ENCODE measurements around the gene PKN2. TPM values are rescaled to one million over a fixed set of nuclear protein-coding genes. Genes with fewer than 3 reads are reported as not detected.
A peak's percentile ranks its signal among the peaks of the same experiment; 100 is the strongest.

PKN2 gene
- total RNA-seq, 2 experiments from 2014 or later = 18.0 to 18.1 TPM

DNA sequence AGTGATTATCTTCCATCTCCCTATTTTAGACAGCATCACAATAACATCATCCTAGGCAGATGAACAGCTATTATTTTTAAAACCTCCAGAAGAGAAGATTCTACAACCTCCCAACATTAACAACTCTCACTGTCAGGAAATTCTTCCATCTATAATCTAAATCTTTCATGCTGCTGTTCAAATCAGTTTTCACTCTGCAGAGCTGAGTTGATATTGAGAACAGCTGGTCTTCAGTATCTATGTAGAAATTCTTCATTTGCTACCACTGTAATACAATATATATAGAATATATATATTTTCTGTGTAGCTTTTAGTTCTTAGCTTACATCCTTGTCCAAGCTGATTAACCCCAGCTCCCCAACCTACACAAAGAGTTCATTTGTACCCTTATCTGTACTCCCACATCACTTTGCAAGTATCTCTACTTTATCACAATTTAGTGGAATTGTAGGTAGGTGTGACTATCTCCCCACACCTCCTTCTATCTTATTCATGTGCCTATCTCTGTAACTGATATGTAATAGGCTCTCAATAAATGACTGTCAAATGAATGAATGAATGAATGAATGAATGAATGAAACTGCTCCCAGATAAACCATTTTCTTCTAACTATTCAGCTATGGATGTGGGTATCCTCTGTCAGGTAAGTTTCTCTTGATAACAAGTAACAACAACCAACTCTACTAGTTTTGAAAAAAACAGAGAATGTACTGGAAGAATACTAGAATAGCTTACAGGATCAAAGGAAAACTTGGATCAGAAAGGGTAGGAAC is 37.4 kb upstream of the PKN2 start:
- peaks cover 4% of the 10 kb centered on the region for H3K4me1 Mint-ChIP-seq (ENCODE audit: low read depth)
- peaks cover 5% of the 10 kb centered on the region for H3K27me3 Mint-ChIP-seq
- no peak for DNase-seq
- no peaks in the 10 kb centered on the region for H3K36me3 Mint-ChIP-seq (ENCODE audit: low read depth)
- ChIA-PET CTCF (interaction anchor here (0.8 to 3.5 kb wide), 4 partner anchors 9 to 39 kb away, joined by 4 to 29 read pairs (median 8); no protein-coding TSS in a partner anchor), POLR2A (no interaction called here)
- no peak overlapping the region for H3K27ac Mint-ChIP-seq
- no peaks in the 10 kb centered on the region for H3K9me3 Mint-ChIP-seq
- intact Hi-C loops (cut with micrococcal nuclease) = no loop called here
- TF ChIP-seq, protein P1, sequence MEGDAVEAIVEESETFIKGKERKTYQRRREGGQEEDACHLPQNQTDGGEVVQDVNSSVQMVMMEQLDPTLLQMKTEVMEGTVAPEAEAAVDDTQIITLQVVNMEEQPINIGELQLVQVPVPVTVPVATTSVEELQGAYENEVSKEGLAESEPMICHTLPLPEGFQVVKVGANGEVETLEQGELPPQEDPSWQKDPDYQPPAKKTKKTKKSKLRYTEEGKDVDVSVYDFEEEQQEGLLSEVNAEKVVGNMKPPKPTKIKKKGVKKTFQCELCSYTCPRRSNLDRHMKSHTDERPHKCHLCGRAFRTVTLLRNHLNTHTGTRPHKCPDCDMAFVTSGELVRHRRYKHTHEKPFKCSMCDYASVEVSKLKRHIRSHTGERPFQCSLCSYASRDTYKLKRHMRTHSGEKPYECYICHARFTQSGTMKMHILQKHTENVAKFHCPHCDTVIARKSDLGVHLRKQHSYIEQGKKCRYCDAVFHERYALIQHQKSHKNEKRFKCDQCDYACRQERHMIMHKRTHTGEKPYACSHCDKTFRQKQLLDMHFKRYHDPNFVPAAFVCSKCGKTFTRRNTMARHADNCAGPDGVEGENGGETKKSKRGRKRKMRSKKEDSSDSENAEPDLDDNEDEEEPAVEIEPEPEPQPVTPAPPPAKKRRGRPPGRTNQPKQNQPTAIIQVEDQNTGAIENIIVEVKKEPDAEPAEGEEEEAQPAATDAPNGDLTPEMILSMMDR (IDR thresholded peaks at IDR 0.05) = no peak
- ATAC-seq = no peak
- no peak overlapping the region for H3K4me3 Mint-ChIP-seq

DNA sequence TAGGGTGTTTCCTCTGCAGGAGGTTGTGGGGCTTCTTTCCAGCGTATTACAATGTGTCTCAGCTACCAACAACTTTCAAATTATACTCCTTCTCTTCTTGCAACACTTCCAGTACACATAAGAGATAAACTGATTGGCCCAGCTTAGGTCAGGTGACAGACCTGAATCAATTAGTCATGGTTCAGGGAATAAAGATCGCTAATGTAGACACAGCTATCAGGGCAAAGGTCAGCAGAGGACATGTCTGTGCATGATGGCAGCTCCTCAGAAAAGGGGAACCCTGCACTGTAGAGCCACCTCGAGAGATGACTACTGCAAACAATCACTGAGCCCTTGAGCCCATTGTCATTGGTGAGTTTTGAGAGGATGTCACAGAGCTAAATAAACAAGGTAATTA is 36.8 kb upstream of the PKN2 start:
- CTCF ChIA-PET = interaction anchor here (0.8 to 3.5 kb wide), 4 partner anchors 8 to 38 kb away, joined by 4 to 29 read pairs (median 8); no protein-coding TSS in a partner anchor
- Mint-ChIP-seq H3K4me3 (no peak overlapping the region), H3K27ac (no peak overlapping the region), H3K36me3 (ENCODE audit: low read depth) (no peaks in the 10 kb centered on the region), H3K27me3 (peaks cover 5% of the 10 kb centered on the region), H3K4me1 (ENCODE audit: low read depth) (peaks cover 4% of the 10 kb centered on the region), H3K9me3 (no peaks in the 10 kb centered on the region)
- intact Hi-C loops (cut with micrococcal nuclease) = no loop called here
- POLR2A ChIA-PET = no interaction called here
- TF ChIP-seq, protein P1 (IDR thresholded peaks at IDR 0.05) = no peak
- ATAC-seq = peak; percentile 87
- peak; percentile 13 for DNase-seq

DNA sequence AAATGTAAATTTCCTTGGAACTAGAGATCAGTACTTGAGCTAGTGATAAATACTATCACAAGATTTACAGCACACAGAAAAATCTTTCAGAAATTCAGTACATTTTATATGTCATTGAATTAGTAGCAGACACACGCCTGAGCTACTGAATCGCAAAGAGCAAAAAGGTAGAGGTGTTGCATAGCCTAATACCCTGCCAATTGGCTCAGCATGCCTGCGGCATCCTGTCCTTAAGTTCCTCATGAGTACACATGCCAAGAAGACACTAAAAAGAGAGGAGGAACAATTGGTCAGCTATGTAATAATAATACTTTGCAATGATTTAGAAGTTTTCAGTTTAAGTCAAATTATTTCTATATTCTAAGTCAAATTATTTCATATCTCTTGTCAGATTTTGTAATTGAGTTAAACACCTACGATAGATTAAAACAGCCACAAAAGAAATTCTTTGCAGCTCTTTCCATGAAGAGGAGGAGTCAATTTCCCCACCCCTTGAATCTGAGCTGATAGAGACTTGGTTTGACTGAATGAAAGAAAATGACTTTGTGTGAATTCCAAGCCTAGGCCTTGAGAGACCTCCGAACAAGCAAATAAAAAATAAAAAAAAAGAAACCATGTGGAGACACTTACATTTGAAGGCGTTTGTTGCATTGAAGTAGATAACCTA is 36.2 kb upstream of the PKN2 start:
- Mint-ChIP-seq H3K36me3 (ENCODE audit: low read depth) (no peaks in the 10 kb centered on the region), H3K9me3 (no peaks in the 10 kb centered on the region), H3K27ac (no peak overlapping the region), H3K4me1 (ENCODE audit: low read depth) (peaks cover 4% of the 10 kb centered on the region), H3K4me3 (no peak overlapping the region), H3K27me3 (peaks cover 3% of the 10 kb centered on the region)
- DNase-seq (no peak), ATAC-seq (no peak)
- TF ChIP-seq, protein P1 (IDR thresholded peaks at IDR 0.05) = no peak
- ChIA-PET CTCF (interaction anchor here (1.4 to 3.5 kb wide), 4 partner anchors 8 to 19 kb away, joined by 3 to 29 read pairs (median 8); no protein-coding TSS in a partner anchor), POLR2A (no interaction called here)
- intact Hi-C loops (cut with micrococcal nuclease) = no loop called here

DNA sequence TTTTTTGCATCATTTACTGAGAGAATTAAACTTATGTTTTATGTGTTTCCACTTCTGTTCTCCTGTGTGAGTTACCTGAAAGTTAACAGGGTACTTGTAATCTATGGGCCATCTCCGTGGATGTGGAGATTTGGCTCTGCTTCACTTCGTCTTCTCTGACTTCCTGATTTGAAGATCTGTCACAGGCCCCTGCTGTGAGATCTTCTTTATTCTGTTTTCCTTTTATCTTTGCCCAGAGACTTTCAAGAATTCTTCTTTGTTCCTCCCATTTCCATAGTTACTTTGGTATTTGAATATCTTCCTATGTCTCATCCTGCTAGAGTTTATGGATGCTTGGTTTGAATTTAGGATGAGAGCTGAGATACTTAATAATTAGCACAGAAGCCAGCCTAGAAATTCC is 35.4 kb upstream of the PKN2 start:
- H3K27ac Mint-ChIP-seq = no peak overlapping the region
- CTCF ChIA-PET = interaction anchor here (0.9 to 2.8 kb wide), 3 partner anchors 10 to 12 kb away, joined by 3 to 11 read pairs (median 3); no protein-coding TSS in a partner anchor
- intact Hi-C loops (cut with micrococcal nuclease) = no loop called here
- H3K36me3 Mint-ChIP-seq (ENCODE audit: low read depth) = no peaks in the 10 kb centered on the region
- H3K9me3 Mint-ChIP-seq = no peaks in the 10 kb centered on the region
- POLR2A ChIA-PET = no interaction called here
- peaks cover 3% of the 10 kb centered on the region for H3K27me3 Mint-ChIP-seq
- peaks cover 4% of the 10 kb centered on the region for H3K4me1 Mint-ChIP-seq (ENCODE audit: low read depth)
- ATAC-seq = no peak
- no peak for DNase-seq
- TF ChIP-seq, protein P1 (IDR thresholded peaks at IDR 0.05) = no peak
- no peak overlapping the region for H3K4me3 Mint-ChIP-seq

DNA sequence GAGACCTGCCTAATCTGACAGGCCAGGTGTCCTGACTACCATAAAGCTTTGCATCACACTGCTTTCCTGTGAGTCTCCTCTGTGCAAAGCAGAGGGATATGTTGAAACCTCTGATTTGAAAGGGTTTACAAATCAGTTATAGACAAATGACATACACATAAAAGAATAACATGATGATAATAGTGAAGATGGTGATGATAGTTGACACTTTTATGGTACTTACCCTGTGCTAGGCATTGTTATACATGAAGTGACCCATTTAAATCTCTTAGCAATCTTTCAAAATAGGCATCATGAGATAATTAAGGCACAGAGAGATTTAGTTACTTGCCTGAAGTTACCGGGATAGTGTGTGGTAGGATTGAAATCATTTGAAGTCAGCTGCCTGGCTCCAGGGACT is 34.1 kb upstream of the PKN2 start:
- CTCF ChIA-PET = interaction anchor here (0.9 kb wide), 1 partner anchor 9 kb away, joined by 3 read pairs; no protein-coding TSS in a partner anchor
- H3K4me3 Mint-ChIP-seq = no peak overlapping the region
- H3K27ac Mint-ChIP-seq = no peak overlapping the region

More for the DNA sequence above, 34.1 kb upstream of the PKN2 start:
- no peaks in the 10 kb centered on the region for H3K9me3 Mint-ChIP-seq
- intact Hi-C loops (cut with micrococcal nuclease) = no loop called here
- ATAC-seq (no peak), DNase-seq (no peak)
- no peaks in the 10 kb centered on the region for H3K36me3 Mint-ChIP-seq (ENCODE audit: low read depth)
- POLR2A ChIA-PET = no interaction called here
- TF ChIP-seq, protein P1 (IDR thresholded peaks at IDR 0.05) = no peak
- peaks cover 3% of the 10 kb centered on the region for H3K27me3 Mint-ChIP-seq
- H3K4me1 Mint-ChIP-seq (ENCODE audit: low read depth) = peaks cover 4% of the 10 kb centered on the region
